Measurements from ENCODE around the gene STK33. TPM values are rescaled to one million over a fixed set of nuclear protein-coding genes. Genes with fewer than 3 reads are reported as not detected.

STK33 gene
- total RNA-seq, 2 experiments from 2014 or later: not detected

DNA sequence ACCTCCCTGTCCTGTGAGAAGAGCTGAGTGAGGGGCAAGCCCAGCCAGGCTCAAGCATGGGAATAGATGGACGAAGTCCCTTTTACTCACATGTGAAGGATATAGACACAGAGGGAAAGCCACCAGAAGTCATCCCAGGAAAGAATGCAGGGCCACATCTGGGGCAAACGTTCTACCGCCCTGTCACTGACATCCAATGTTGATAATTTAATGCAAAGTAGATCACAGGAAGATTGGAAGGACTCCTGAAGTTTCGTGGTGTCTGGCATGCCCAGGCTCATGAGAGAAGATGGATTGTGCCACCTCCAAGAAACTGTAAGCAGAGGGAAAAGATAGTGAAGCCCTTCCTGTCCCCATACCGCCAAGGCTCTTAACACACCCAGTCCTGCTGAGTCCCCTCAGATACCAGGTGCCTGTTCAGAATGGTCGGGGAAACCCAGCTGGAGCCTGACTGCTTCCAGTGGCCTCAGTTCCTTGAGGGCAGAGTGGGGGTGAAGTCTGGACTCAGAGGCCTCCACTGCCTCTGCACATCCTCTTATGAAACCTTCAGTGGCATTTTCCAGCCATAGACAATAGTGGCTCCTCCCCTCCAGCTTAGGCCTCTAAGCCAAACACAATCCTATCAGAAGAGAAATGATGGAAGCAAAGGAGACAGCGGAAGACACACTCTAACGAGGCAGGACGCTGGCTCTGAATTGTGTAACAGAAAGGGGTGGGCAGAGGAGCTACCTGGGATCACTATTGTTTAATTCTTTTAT, 7.5 kb upstream of the STK33 start:
- DNase-seq: no peak
- Mint-ChIP-seq H3K27me3 (peaks cover 59% of the 10 kb centered on the region), H3K27ac (no peak overlapping the region), H3K4me1 (ENCODE audit: low read depth) (no peaks in the 10 kb centered on the region), H3K9me3 (no peaks in the 10 kb centered on the region), H3K4me3 (no peak overlapping the region), H3K36me3 (ENCODE audit: low read depth) (no peaks in the 10 kb centered on the region)
- no peaks in the 10 kb centered on the region for H3K4me1 ChIP-seq (ENCODE audit: insufficient read depth, low read length)
- no peaks in the 10 kb centered on the region for H3K36me3 ChIP-seq (ENCODE audit: insufficient read depth, low read length)
- intact Hi-C loops (cut with DNase I, micrococcal nuclease): no loop called here
- no peak for ATAC-seq (ENCODE audit: poor library complexity)
- CTCF ChIA-PET: no interaction called here
- H3K9me3 ChIP-seq (ENCODE audit: control insufficient read depth in 1 of 2, insufficient read depth in 1 of 2, low read length in 2 of 2): no peaks in the 10 kb centered on the region
- H3K27me3 ChIP-seq (ENCODE audit: control insufficient read depth in 1 of 2, insufficient read depth in 2 of 2, low read length in 2 of 2): peaks cover 3 to 10% of the 10 kb centered on the region in 2 experiments
- no peak overlapping the region for H3K4me3 ChIP-seq (ENCODE audit: low read length)
- POLR2A ChIA-PET: no interaction called here
- no peak for TF ChIP-seq CTCF (IDR thresholded peaks at IDR 0.05)
- no peak overlapping the region for H3K27ac ChIP-seq (ENCODE audit: low read depth in 1 of 2, low read length in 2 of 2)

DNA sequence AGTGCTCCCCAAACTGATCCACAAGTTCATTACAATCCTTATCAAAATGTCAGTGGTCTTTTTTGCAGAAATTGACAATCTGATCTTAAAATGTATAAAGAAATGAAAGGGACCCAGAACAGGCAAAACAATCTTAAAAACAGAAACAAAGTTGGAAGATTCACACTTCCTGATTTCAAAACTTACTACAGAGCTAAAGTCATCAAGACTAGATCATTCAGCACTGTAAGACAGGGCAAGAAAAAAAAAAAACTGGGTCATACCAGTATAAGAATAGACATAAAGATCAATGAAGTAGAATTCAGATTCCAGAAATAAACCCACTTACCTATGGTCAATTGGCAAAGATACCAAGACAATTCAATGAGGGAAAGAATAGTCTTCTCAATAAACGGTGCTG, 4.5 kb upstream of the STK33 start:
- Mint-ChIP-seq H3K9me3 (no peaks in the 10 kb centered on the region), H3K4me3 (no peak overlapping the region), H3K27me3 (peaks cover 67% of the 10 kb centered on the region), H3K36me3 (ENCODE audit: low read depth) (no peaks in the 10 kb centered on the region), H3K27ac (no peak overlapping the region), H3K4me1 (ENCODE audit: low read depth) (peaks cover 2% of the 10 kb centered on the region)
- DNase-seq (no peak), ATAC-seq (ENCODE audit: poor library complexity) (no peak)
- intact Hi-C loops (cut with DNase I, micrococcal nuclease): no loop called here
- Histone ChIP-seq H3K4me1 (ENCODE audit: insufficient read depth, low read length) (peaks cover 10% of the 10 kb centered on the region), H3K9me3 (ENCODE audit: control insufficient read depth in 1 of 2, insufficient read depth in 1 of 2, low read length in 2 of 2) (peaks cover 0 to 5% of the 10 kb centered on the region in 2 experiments), H3K36me3 (ENCODE audit: insufficient read depth, low read length) (no peaks in the 10 kb centered on the region), H3K4me3 (ENCODE audit: low read length) (no peak overlapping the region), H3K27ac (ENCODE audit: low read depth in 1 of 2, low read length in 2 of 2) (no peak overlapping the region), H3K27me3 (ENCODE audit: control insufficient read depth in 1 of 2, insufficient read depth in 2 of 2, low read length in 2 of 2) (peaks cover 20 to 26% of the 10 kb centered on the region in 2 experiments)
- TF ChIP-seq CTCF (IDR thresholded peaks at IDR 0.05): no peak
- POLR2A ChIA-PET: no interaction called here
- CTCF ChIA-PET: no interaction called here

GRCh38 chr11:8597182-8597581, 3.2 kb upstream of the STK33 start:
- no peak for TF ChIP-seq CTCF (IDR thresholded peaks at IDR 0.05)
- intact Hi-C loops (cut with DNase I, micrococcal nuclease): no loop called here
- no peaks in the 10 kb centered on the region for H3K36me3 Mint-ChIP-seq (ENCODE audit: low read depth)

More at GRCh38 chr11:8597182-8597581, 3.2 kb upstream of the STK33 start:
- Histone ChIP-seq H3K36me3 (ENCODE audit: insufficient read depth, low read length) (no peaks in the 10 kb centered on the region), H3K27ac (ENCODE audit: low read depth in 1 of 2, low read length in 2 of 2) (no peak overlapping the region), H3K27me3 (ENCODE audit: control insufficient read depth in 1 of 2, insufficient read depth in 2 of 2, low read length in 2 of 2) (peaks cover 28 to 36% of the 10 kb centered on the region in 2 experiments), H3K4me3 (ENCODE audit: low read length) (no peak overlapping the region), H3K4me1 (ENCODE audit: insufficient read depth, low read length) (peaks cover 10% of the 10 kb centered on the region), H3K9me3 (ENCODE audit: control insufficient read depth in 1 of 2, insufficient read depth in 1 of 2, low read length in 2 of 2) (peaks cover 0 to 5% of the 10 kb centered on the region in 2 experiments)
- POLR2A ChIA-PET: interaction anchor here (0.6 kb wide), 1 partner anchor 902 kb away, joined by 3 read pairs; no protein-coding TSS in a partner anchor
- Mint-ChIP-seq H3K27me3 (peaks cover 72% of the 10 kb centered on the region), H3K4me1 (ENCODE audit: low read depth) (peaks cover 9% of the 10 kb centered on the region), H3K4me3 (no peak overlapping the region), H3K9me3 (no peaks in the 10 kb centered on the region), H3K27ac (no peak overlapping the region)
- CTCF ChIA-PET: no interaction called here
- DNase-seq (no peak), ATAC-seq (ENCODE audit: poor library complexity) (no peak)
